Thoracic aorta (tissue), 2 donors: ENCODE measurements around the gene CTRB1. TPM values are rescaled to one million over a fixed set of nuclear protein-coding genes. Genes with fewer than 3 reads are reported as not detected.
"Not testable (repeated sequence)": the region's sequence is repeated elsewhere in the genome, so short reads cannot be mapped to it uniquely, and the experiment has no call there.

Experiments used
- ATAC-seq: fragments of 150-250 bp; one replicate; pipeline ENCODE4 v1.8.0; 2017; ENCODE audit warnings: low read depth; ENCODE audit not compliant: insufficient number of reproducible peaks, low FRiP score
- DNase-seq: peaks from one replicate; pipeline ENCODE4 v3.0.0-alpha.2; 2020; ENCODE audit warnings: low spot score
- H3K27ac ChIP-seq, 2 donors: fragments of 200-600 bp; sonication (generic); 1 replicate in 1 of 2; 2 replicates in 1 of 2; pipeline ENCODE4 v1.5.1; 2016; ENCODE audit warnings: mild to moderate bottlenecking in 2 of 2, moderate library complexity in 2 of 2
- H3K27me3 ChIP-seq: fragments of 200-600 bp; sonication (generic); replicated peaks from 2 replicates; pipeline ENCODE4 v1.6.0; 2016; ENCODE audit warnings: mild to moderate bottlenecking; ENCODE audit not compliant: insufficient read depth
- H3K36me3 ChIP-seq: fragments of 200-600 bp; sonication (generic); one replicate; pipeline ENCODE4 v1.5.1; 2016
- H3K4me1 ChIP-seq, 2 donors: fragments of 200-600 bp; sonication (generic); 1 replicate in 1 of 2; 2 replicates in 1 of 2; pipeline versions ENCODE4 v1.5.1 to v1.6.0; 2016; ENCODE audit warnings: low read depth in 2 of 2, mild to moderate bottlenecking in 1 of 2; ENCODE audit not compliant: control insufficient read depth in 1 of 2
- H3K4me3 ChIP-seq: fragments of 200-600 bp; sonication (generic); 2 replicates; pipeline ENCODE4 v1.5.1; 2016; ENCODE audit warnings: mild to moderate bottlenecking
- H3K9me3 ChIP-seq: fragments of 200-600 bp; sonication (generic); 2 replicates; pipeline ENCODE4 v1.5.1; 2016
- CTCF ChIP-seq: fragments of 200-600 bp; sonication (generic); IDR thresholded peaks from one replicate; pipeline ENCODE4 v1.5.1; 2019; ENCODE audit warnings: antibody characterized with exemption
- total RNA-seq, 2 donors: library from RNA; depleted of rRNA; stranded (reverse); fragments of >200 nt; gene quantifications; one replicate each; pipeline versions ENCODE4 v1.1.0 to v1.2.3, GENCODE V29; 2016

CTRB1 gene
- total RNA-seq, 2 donors from 2014 or later: 4.9 to 9.3 TPM

- ATAC-seq: no peak
- peaks cover 0 to 20% of the 10 kb centered on the region in 2 donors for H3K4me1 ChIP-seq
- H3K4me3 ChIP-seq: no peak overlapping the region
- no peak for TF ChIP-seq CTCF
- no peaks in the 10 kb centered on the region for H3K36me3 ChIP-seq
- H3K27ac ChIP-seq: no peak overlapping the region
- no peak for DNase-seq
- no peaks in the 10 kb centered on the region for H3K27me3 ChIP-seq
- H3K9me3 ChIP-seq: no peaks in the 10 kb centered on the region
Observed at GRCh38 chr16:75219838-75220237, 1.1 kb downstream of the CTRB1 start.

GRCh38 chr16:75222271-75222783 is 3.5 kb downstream of the CTRB1 start:
- DNase-seq (no peak), ATAC-seq (no peak)
- Histone ChIP-seq H3K4me3 (no peak overlapping the region), H3K36me3 (no peaks in the 10 kb centered on the region), H3K4me1 (peaks cover 0 to 6% of the 10 kb centered on the region in 2 donors), H3K27ac (peak overlapping the region; percentile 20 to 47), H3K27me3 (no peaks in the 10 kb centered on the region), H3K9me3 (no peaks in the 10 kb centered on the region)
- TF ChIP-seq CTCF: no peak

DNA sequence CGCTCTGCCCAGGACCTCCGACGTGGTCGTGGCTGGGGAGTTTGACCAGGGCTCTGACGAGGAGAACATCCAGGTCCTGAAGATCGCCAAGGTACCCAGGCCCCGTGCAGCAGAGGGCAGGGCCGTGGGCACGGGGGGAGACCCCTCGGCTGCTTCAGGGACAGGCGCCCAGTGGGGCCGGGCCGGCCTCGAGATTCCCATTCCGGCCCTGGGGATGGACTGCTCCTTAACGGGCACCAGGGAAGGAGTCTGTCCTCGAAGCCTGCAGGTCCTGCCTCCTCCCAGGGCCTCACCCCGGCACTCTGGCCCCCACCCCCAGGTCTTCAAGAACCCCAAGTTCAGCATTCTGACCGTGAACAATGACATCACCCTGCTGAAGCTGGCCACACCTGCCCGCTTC is 4.3 kb downstream of the CTRB1 start:
- H3K27ac ChIP-seq, H3K27me3 ChIP-seq, H3K4me1 ChIP-seq, ATAC-seq, H3K4me3 ChIP-seq, H3K36me3 ChIP-seq, H3K9me3 ChIP-seq, DNase-seq: not testable (repeated sequence)

- ATAC-seq: no peak
- H3K9me3 ChIP-seq: no peaks in the 10 kb centered on the region
- peaks cover 0 to 6% of the 10 kb centered on the region in 2 donors for H3K4me1 ChIP-seq
- peaks cover 19% of the 10 kb centered on the region for H3K36me3 ChIP-seq
- no peak overlapping the region for H3K27ac ChIP-seq
- H3K4me3 ChIP-seq: no peak overlapping the region
- DNase-seq: no peak
- no peaks in the 10 kb centered on the region for H3K27me3 ChIP-seq
- TF ChIP-seq CTCF: no peak
Observed at GRCh38 chr16:75224306-75225082, 5.7 kb downstream of the CTRB1 start.

DNA sequence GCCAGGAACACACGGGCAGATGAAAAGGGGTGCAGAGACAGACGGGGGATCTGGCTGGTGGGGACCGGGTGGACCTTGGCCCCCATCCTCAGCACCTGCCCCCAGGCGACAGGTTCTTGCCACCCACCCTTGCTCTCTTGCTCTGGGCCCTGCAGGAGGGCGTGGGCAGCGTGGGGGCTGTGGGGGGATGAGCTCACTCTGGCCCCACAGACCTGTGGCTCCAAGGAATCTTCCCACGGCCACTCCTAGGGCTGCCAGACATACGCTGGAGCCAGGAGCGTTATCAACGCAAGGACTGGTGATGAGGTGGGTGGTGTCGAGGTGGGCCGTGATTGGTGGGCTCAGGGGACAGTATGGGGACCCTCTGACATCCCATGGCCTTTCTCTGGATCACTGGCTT is 6.3 kb downstream of the CTRB1 start:
- ATAC-seq: no peak
- Histone ChIP-seq H3K4me1 (peaks cover 0 to 6% of the 10 kb centered on the region in 2 donors), H3K27me3 (no peaks in the 10 kb centered on the region), H3K9me3 (no peaks in the 10 kb centered on the region), H3K36me3 (peaks cover 20% of the 10 kb centered on the region), H3K27ac (no peak overlapping the region), H3K4me3 (no peak overlapping the region)
- no peak for TF ChIP-seq CTCF
- DNase-seq: no peak
